Measurements from ENCODE around the gene EXOSC7.

DNA sequence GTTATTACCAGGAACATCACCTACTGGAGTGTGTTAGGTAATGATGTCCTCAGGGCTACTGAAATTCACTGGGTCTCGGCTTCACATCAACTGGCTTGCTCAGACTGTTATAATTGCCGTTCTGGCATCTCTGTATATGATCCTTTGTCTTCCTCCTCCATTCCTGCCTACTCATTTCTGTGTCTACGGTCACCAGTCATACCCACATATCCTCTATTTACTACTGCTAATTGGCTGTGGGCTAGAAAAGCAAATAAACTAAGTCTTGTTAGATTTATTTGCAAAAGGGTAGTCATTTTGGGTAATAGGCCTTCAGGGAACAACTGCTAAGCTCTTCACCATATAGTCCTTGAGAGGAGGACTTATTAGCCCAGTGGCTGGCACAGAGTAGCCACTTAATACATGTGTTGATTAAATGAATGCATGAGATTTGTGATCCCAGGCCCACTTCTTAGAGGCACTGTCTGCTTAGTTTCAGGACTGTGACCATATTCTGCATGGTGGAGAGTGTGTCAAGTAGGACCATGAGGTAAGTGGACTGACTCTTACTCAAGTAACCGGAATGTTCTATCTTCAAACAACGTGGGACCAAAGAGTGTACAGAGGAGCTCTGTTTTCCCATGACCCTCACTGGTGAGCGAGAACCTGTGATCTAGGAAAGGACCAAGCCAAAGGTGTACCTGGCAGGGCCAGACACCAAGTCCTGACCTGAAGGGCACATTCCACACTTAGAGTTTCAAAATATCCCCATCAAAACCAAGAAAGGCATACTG lies 13.2 kb upstream of the EXOSC7 start:
- TF ChIP-seq, protein P1, sequence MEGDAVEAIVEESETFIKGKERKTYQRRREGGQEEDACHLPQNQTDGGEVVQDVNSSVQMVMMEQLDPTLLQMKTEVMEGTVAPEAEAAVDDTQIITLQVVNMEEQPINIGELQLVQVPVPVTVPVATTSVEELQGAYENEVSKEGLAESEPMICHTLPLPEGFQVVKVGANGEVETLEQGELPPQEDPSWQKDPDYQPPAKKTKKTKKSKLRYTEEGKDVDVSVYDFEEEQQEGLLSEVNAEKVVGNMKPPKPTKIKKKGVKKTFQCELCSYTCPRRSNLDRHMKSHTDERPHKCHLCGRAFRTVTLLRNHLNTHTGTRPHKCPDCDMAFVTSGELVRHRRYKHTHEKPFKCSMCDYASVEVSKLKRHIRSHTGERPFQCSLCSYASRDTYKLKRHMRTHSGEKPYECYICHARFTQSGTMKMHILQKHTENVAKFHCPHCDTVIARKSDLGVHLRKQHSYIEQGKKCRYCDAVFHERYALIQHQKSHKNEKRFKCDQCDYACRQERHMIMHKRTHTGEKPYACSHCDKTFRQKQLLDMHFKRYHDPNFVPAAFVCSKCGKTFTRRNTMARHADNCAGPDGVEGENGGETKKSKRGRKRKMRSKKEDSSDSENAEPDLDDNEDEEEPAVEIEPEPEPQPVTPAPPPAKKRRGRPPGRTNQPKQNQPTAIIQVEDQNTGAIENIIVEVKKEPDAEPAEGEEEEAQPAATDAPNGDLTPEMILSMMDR (IDR thresholded peaks at IDR 0.05; ENCODE audit: poor library complexity, severe bottlenecking): no peak
- no peak for TF ChIP-seq POLR2AphosphoS5 (IDR thresholded peaks at IDR 0.05)
- no peak for TF ChIP-seq EP300 (conservative IDR thresholded peaks at IDR 0.05; ENCODE audit: poor library complexity, severe bottlenecking)
- TF ChIP-seq EZH2 (IDR thresholded peaks at IDR 0.05; ENCODE audit: borderline replicate concordance, insufficient read depth, low read length, poor library complexity, severe bottlenecking): no peak
- TF ChIP-seq RAD21 (conservative IDR thresholded peaks at IDR 0.05): no peak
- TF ChIP-seq, protein P2, sequence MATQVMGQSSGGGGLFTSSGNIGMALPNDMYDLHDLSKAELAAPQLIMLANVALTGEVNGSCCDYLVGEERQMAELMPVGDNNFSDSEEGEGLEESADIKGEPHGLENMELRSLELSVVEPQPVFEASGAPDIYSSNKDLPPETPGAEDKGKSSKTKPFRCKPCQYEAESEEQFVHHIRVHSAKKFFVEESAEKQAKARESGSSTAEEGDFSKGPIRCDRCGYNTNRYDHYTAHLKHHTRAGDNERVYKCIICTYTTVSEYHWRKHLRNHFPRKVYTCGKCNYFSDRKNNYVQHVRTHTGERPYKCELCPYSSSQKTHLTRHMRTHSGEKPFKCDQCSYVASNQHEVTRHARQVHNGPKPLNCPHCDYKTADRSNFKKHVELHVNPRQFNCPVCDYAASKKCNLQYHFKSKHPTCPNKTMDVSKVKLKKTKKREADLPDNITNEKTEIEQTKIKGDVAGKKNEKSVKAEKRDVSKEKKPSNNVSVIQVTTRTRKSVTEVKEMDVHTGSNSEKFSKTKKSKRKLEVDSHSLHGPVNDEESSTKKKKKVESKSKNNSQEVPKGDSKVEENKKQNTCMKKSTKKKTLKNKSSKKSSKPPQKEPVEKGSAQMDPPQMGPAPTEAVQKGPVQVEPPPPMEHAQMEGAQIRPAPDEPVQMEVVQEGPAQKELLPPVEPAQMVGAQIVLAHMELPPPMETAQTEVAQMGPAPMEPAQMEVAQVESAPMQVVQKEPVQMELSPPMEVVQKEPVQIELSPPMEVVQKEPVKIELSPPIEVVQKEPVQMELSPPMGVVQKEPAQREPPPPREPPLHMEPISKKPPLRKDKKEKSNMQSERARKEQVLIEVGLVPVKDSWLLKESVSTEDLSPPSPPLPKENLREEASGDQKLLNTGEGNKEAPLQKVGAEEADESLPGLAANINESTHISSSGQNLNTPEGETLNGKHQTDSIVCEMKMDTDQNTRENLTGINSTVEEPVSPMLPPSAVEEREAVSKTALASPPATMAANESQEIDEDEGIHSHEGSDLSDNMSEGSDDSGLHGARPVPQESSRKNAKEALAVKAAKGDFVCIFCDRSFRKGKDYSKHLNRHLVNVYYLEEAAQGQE (IDR thresholded peaks at IDR 0.05; ENCODE audit: borderline replicate concordance): no peak
- TF ChIP-seq MXI1 (conservative IDR thresholded peaks at IDR 0.05; ENCODE audit: poor library complexity, severe bottlenecking): no peak
- TF ChIP-seq SMC3 (conservative IDR thresholded peaks at IDR 0.05; ENCODE audit: poor library complexity): no peak
- no peak for TF ChIP-seq TAF1 (IDR thresholded peaks at IDR 0.05; ENCODE audit: low read depth)
